ENCODE measurements around the gene EXOC2.

GRCh38 chr6:686497-686896, 6.4 kb downstream of the EXOC2 start:
- TF ChIP-seq POLR2AphosphoS5 (IDR thresholded peaks at IDR 0.05; ENCODE audit: low read depth, low read length): no peak
- no peak for TF ChIP-seq TAF1 (IDR thresholded peaks at IDR 0.05; ENCODE audit: borderline replicate concordance, insufficient read depth, low read length)
- TF ChIP-seq FOXP2 (optimal IDR thresholded peaks at IDR 0.05; ENCODE audit: borderline replicate concordance, extremely low read depth, extremely low read length, insufficient read depth): no peak
- TF ChIP-seq SIN3A (IDR thresholded peaks at IDR 0.05; ENCODE audit: borderline replicate concordance, insufficient read depth, low read length): no peak
